GM12873 (cell line): ENCODE data around the gene PITPNB.

ENCODE experiments used
- TF ChIP-seq, protein P1 (sequence below): IDR thresholded peaks from 2 replicates; pipeline ENCODE4 v1.5.1; 2012; ENCODE audit warnings: low read depth, mild to moderate bottlenecking, moderate library complexity, low read length, control low read depth; ENCODE audit not compliant: insufficient read depth; ENCODE audit errors: missing control alignments

Gene PITPNB

GRCh38 chr22:27952779-27953178, 33.7 kb upstream of the PITPNB start:
- TF ChIP-seq, protein P1, sequence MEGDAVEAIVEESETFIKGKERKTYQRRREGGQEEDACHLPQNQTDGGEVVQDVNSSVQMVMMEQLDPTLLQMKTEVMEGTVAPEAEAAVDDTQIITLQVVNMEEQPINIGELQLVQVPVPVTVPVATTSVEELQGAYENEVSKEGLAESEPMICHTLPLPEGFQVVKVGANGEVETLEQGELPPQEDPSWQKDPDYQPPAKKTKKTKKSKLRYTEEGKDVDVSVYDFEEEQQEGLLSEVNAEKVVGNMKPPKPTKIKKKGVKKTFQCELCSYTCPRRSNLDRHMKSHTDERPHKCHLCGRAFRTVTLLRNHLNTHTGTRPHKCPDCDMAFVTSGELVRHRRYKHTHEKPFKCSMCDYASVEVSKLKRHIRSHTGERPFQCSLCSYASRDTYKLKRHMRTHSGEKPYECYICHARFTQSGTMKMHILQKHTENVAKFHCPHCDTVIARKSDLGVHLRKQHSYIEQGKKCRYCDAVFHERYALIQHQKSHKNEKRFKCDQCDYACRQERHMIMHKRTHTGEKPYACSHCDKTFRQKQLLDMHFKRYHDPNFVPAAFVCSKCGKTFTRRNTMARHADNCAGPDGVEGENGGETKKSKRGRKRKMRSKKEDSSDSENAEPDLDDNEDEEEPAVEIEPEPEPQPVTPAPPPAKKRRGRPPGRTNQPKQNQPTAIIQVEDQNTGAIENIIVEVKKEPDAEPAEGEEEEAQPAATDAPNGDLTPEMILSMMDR, result no peak

- TF ChIP-seq, protein P1, result no peak
Observed at GRCh38 chr22:27952091-27952490, 33.0 kb upstream of the PITPNB start.

GRCh38 chr22:27949421-27949820, 30.4 kb upstream of the PITPNB start:
- TF ChIP-seq, protein P1, result no peak

- TF ChIP-seq, protein P1, result no peak
Observed at GRCh38 chr22:27948569-27948968, 29.5 kb upstream of the PITPNB start.

DNA sequence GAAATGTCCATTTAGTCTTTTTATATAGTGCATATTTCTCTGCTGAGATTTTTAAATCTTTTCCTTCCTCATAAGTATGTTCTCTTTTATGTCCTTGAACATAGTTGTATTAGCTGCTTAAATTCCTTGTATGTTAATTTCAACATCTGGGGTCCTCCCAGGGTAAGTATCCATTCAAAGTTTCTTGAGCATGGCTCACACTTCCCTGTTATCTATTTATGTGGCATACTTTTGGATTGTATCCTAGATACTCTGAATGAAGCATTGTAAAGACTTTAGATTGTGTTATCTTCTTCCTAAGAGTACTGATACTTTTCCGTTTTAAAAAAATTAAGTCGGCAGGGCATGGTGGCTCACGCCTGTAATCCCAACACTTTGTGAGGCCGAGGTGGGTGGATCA, 28.4 kb upstream of the PITPNB start:
- TF ChIP-seq, protein P1, result no peak

GRCh38 chr22:27941143-27941542, 22.1 kb upstream of the PITPNB start:
- TF ChIP-seq, protein P1, result no peak

DNA sequence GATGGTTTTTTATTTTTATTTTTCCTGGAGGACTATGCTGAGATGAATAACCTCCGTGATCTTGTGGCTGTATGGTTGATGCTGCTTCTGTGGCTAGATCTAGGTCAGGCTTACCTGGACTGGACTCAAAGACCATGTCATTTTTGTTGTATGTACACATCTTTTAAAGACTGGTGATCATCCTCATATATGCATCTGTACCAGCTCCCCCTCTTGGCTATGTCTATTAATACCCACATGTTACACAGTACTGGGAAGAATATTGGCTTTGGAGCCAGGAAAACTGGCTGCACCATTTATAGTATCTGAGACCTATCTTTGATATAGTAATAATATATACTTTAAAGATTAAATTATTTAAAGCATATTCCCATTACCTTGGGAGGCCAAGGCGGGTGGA, 18.4 kb upstream of the PITPNB start:
- TF ChIP-seq, protein P1, result no peak

GRCh38 chr22:27935897-27936296, 16.8 kb upstream of the PITPNB start:
- TF ChIP-seq, protein P1, result no peak
